HEK293 (cell line): ENCODE measurements around the gene LIX1L.

Experiments
- CTCF ChIA-PET: fragments of 350-600 bp; formaldehyde crosslinking; extraction: SDS; loops from one replicate; lab custom pipeline; 2021; ENCODE audit warnings: antibody characterized with exemption; lab: Yijun Ruan, JAX
- POLR2A ChIA-PET: fragments of 300-600 bp; formaldehyde crosslinking; extraction: SDS; loops from one replicate; lab custom pipeline; 2020; ENCODE audit warnings: antibody characterized with exemption, inconsistent platforms; lab: Yijun Ruan, JAX
- H3K27ac ChIP-seq: fragments of 200-500 bp; sonication (Bioruptor generic); 2 replicates; pipeline ENCODE4 v1.5.1; 2014; ENCODE audit warnings: low read depth, low read length, control low read depth, inconsistent platforms; ENCODE audit errors: extremely low read depth
- H3K36me3 ChIP-seq, 2 experiments: fragments of 200-500 bp in 1 of 2; sonication (Bioruptor generic) in 1 of 2; 1 replicate in 1 of 2; 2 replicates in 1 of 2; pipeline ENCODE4 v1.5.1; 2014 to 2017; ENCODE audit warnings: inconsistent platforms in 2 of 2, low read length in 2 of 2; ENCODE audit not compliant: control insufficient read depth in 2 of 2, insufficient read depth in 1 of 2
- H3K4me1 ChIP-seq: fragments of 200-500 bp; sonication (Bioruptor generic); 2 replicates; pipeline ENCODE4 v1.5.1; 2014; ENCODE audit warnings: mild to moderate bottlenecking, low read length, inconsistent platforms; ENCODE audit not compliant: control insufficient read depth, insufficient read depth
- H3K4me3 ChIP-seq: 2 replicates; pipeline ENCODE4 v1.5.1; 2011; ENCODE audit warnings: low read depth, mild to moderate bottlenecking, control low read depth, low read length, moderate library complexity
- H3K9me3 ChIP-seq: fragments of 200-500 bp; sonication (Bioruptor generic); 2 replicates; pipeline ENCODE4 v1.5.1; 2014; ENCODE audit warnings: low read depth, low read length, inconsistent platforms; ENCODE audit not compliant: control insufficient read depth, insufficient read depth
- AEBP2 ChIP-seq: fragments of 450-650 bp; formaldehyde crosslinking; IDR thresholded peaks from 2 replicates; pipeline ENCODE4 v1.5.1; 2016; ENCODE audit warnings: missing biosample characterization, missing genetic modification characterization, borderline replicate concordance
- ATF2 ChIP-seq: fragments of 450-650 bp; formaldehyde crosslinking; IDR thresholded peaks from 2 replicates; pipeline ENCODE4 v1.5.1; 2016; ENCODE audit warnings: missing biosample characterization, missing genetic modification characterization, low read depth
- IKZF3 ChIP-seq: fragments of 450-650 bp; IDR thresholded peaks from 2 replicates; pipeline ENCODE4 v1.5.0; 2018; ENCODE audit warnings: missing biosample characterization, mild to moderate bottlenecking, missing genetic modification characterization, moderate library complexity
- INSM2 ChIP-seq: fragments of 450-650 bp; formaldehyde crosslinking; IDR thresholded peaks from 2 replicates; pipeline ENCODE4 v1.5.1; 2016; ENCODE audit warnings: missing biosample characterization, missing genetic modification characterization
- KLF10 ChIP-seq: fragments of 450-650 bp; IDR thresholded peaks from 2 replicates; pipeline ENCODE4 v1.5.1; 2018; ENCODE audit warnings: missing biosample characterization, mild to moderate bottlenecking, missing genetic modification characterization
- OVOL3 ChIP-seq: fragments of 450-650 bp; formaldehyde crosslinking; IDR thresholded peaks from 2 replicates; pipeline ENCODE4 v1.5.1; 2016; ENCODE audit warnings: missing biosample characterization, missing genetic modification characterization
- TRIM28 ChIP-seq: IDR thresholded peaks from 2 replicates; pipeline ENCODE4 v1.6.1; 2011; ENCODE audit warnings: low read length, control low read depth, borderline replicate concordance
- ZBTB8A ChIP-seq: fragments of 450-650 bp; formaldehyde crosslinking; IDR thresholded peaks from 2 replicates; pipeline ENCODE4 v1.5.1; 2016; ENCODE audit warnings: missing biosample characterization, missing genetic modification characterization
- ZFHX2 ChIP-seq: fragments of 450-650 bp; formaldehyde crosslinking; conservative IDR thresholded peaks from 2 replicates; pipeline ENCODE4 v1.5.1; 2016; ENCODE audit warnings: missing biosample characterization, missing genetic modification characterization
- ZFP41 ChIP-seq: fragments of 450-650 bp; formaldehyde crosslinking; IDR thresholded peaks from 2 replicates; pipeline ENCODE4 v1.5.1; 2016; ENCODE audit warnings: missing biosample characterization, missing genetic modification characterization, borderline replicate concordance
- ZNF132 ChIP-seq: fragments of 450-650 bp; formaldehyde crosslinking; IDR thresholded peaks from 2 replicates; pipeline ENCODE4 v1.5.1; 2017; ENCODE audit warnings: missing biosample characterization, missing genetic modification characterization, borderline replicate concordance
- ZNF133 ChIP-seq: fragments of 450-650 bp; formaldehyde crosslinking; IDR thresholded peaks from 2 replicates; pipeline ENCODE4 v1.5.1; 2016; ENCODE audit warnings: missing biosample characterization, missing genetic modification characterization
- ZNF155 ChIP-seq: fragments of 450-650 bp; formaldehyde crosslinking; IDR thresholded peaks from 2 replicates; pipeline ENCODE4 v1.5.1; 2016; ENCODE audit warnings: missing biosample characterization, missing genetic modification characterization
- ZNF174 ChIP-seq: fragments of 450-650 bp; formaldehyde crosslinking; IDR thresholded peaks from 2 replicates; pipeline ENCODE4 v1.5.0; 2017; ENCODE audit warnings: missing biosample characterization, mild to moderate bottlenecking, missing genetic modification characterization
- ZNF214 ChIP-seq: fragments of 450-650 bp; formaldehyde crosslinking; IDR thresholded peaks from 2 replicates; pipeline ENCODE4 v1.5.1; 2017; ENCODE audit warnings: missing biosample characterization, mild to moderate bottlenecking, missing genetic modification characterization, borderline replicate concordance
- ZNF292 ChIP-seq: fragments of 450-650 bp; formaldehyde crosslinking; IDR thresholded peaks from 2 replicates; pipeline ENCODE4 v1.5.1; 2016; ENCODE audit warnings: low read depth, missing biosample characterization, missing genetic modification characterization, borderline replicate concordance
- ZNF311 ChIP-seq: fragments of 450-650 bp; formaldehyde crosslinking; IDR thresholded peaks from 2 replicates; pipeline ENCODE4 v1.5.1; 2017; ENCODE audit warnings: missing biosample characterization, missing genetic modification characterization, borderline replicate concordance
- ZNF354C ChIP-seq: fragments of 450-650 bp; formaldehyde crosslinking; IDR thresholded peaks from 2 replicates; pipeline ENCODE4 v1.5.1; 2016; ENCODE audit warnings: missing biosample characterization, missing genetic modification characterization, low read depth, borderline replicate concordance
- ZNF423 ChIP-seq: fragments of 450-650 bp; formaldehyde crosslinking; IDR thresholded peaks from 2 replicates; pipeline ENCODE4 v1.5.1; 2016; ENCODE audit warnings: missing biosample characterization, missing genetic modification characterization
- ZNF501 ChIP-seq: fragments of 450-650 bp; formaldehyde crosslinking; IDR thresholded peaks from 2 replicates; pipeline ENCODE4 v1.5.1; 2016; ENCODE audit warnings: missing biosample characterization, missing genetic modification characterization
- ZNF621 ChIP-seq: fragments of 450-650 bp; formaldehyde crosslinking; IDR thresholded peaks from 2 replicates; pipeline ENCODE4 v1.5.1; 2017; ENCODE audit warnings: missing biosample characterization, missing genetic modification characterization
- ZNF792 ChIP-seq: fragments of 450-650 bp; formaldehyde crosslinking; IDR thresholded peaks from 2 replicates; pipeline ENCODE4 v1.5.1; 2016; ENCODE audit warnings: missing biosample characterization, missing genetic modification characterization
- ZSCAN30 ChIP-seq: fragments of 450-650 bp; IDR thresholded peaks from 2 replicates; pipeline ENCODE4 v1.5.1; 2018; ENCODE audit warnings: missing biosample characterization, mild to moderate bottlenecking, missing genetic modification characterization, moderate library complexity
- ZSCAN4 ChIP-seq: fragments of 450-650 bp; formaldehyde crosslinking; IDR thresholded peaks from 2 replicates; pipeline ENCODE4 v1.5.1; 2017; ENCODE audit warnings: missing biosample characterization, missing genetic modification characterization

The LIX1L gene

GRCh38 chr1:145992958-145993617, 35.3 kb upstream of the LIX1L start (continued):
- TF ChIP-seq TRIM28 (no peak), ZFP41 (tag by site-specific recombination) (no peak)

GRCh38 chr1:145992502-145992936, 34.7 kb upstream of the LIX1L start:
- Histone ChIP-seq H3K9me3 (no peaks in the 10 kb centered on the region), H3K27ac (no peak overlapping the region), H3K4me3 (no peak overlapping the region), H3K36me3 (peaks cover 5 to 30% of the 10 kb centered on the region in 2 experiments; a peak in 2 of 3 replicates), H3K4me1 (peaks cover 7% of the 10 kb centered on the region; the same call in 1 of the 2 replicates)
- POLR2A ChIA-PET, result interaction anchor here (0.6 to 2.2 kb wide), 2 partner anchors 13 to 134 kb away, joined by 3 to 7 read pairs; partner anchors contain the start of gene PIAS3
- no peak for TF ChIP-seq IKZF3
- no peak for TF ChIP-seq ZNF174 (tag by site-specific recombination)
- no peak for TF ChIP-seq ZNF214 (tag by site-specific recombination)
- TF ChIP-seq ZNF792, result no peak
- TF ChIP-seq OVOL3 (tag by site-specific recombination), result no peak
- no peak for TF ChIP-seq ZSCAN30
- TF ChIP-seq ZNF132 (tag by site-specific recombination), result no peak
- TF ChIP-seq ZNF292 (tag by site-specific recombination), result no peak
- TF ChIP-seq ZBTB8A (tag by site-specific recombination), result no peak
- TF ChIP-seq ZNF155 (tag by site-specific recombination), result no peak
- TF ChIP-seq, all 188 proteins: peak for 0
- CTCF ChIA-PET, result interaction anchor here (0.6 to 7.3 kb wide), 6 partner anchors 13 to 102 kb away, joined by 3 to 80 read pairs (median 3); no protein-coding TSS in a partner anchor

GRCh38 chr1:145991735-145992412, 34.1 kb upstream of the LIX1L start:
- Histone ChIP-seq H3K4me1 (peaks cover under 1% of the 10 kb centered on the region; the same call in 1 of the 2 replicates), H3K4me3 (no peak overlapping the region), H3K27ac (no peak overlapping the region), H3K9me3 (no peaks in the 10 kb centered on the region), H3K36me3 (peaks cover 5 to 30% of the 10 kb centered on the region in 2 experiments; a peak in 2 of 3 replicates)
- CTCF ChIA-PET, result interaction anchor here (1.3 to 7.3 kb wide), 2 partner anchors 13 to 100 kb away, joined by 5 to 80 read pairs; no protein-coding TSS in a partner anchor
- POLR2A ChIA-PET, result interaction anchor here (2.9 kb wide), 1 partner anchor 12 kb away, joined by 12 read pairs; no protein-coding TSS in a partner anchor
- no peak for TF ChIP-seq ZNF501 (tag by site-specific recombination)
- no peak for TF ChIP-seq ZNF133 (tag by site-specific recombination)
- TF ChIP-seq KLF10 (tag by site-specific recombination), result no peak
- no peak for TF ChIP-seq ZNF174 (tag by site-specific recombination)
- TF ChIP-seq AEBP2 (tag by site-specific recombination), result no peak
- TF ChIP-seq ZNF354C (tag by site-specific recombination), result no peak
- peak; percentile 73 for TF ChIP-seq IKZF3
- 0 out of 2 replicates have a peak, but pooled peaks have one; percentile 15 for TF ChIP-seq ZFHX2 (tag by site-specific recombination)
- TF ChIP-seq ATF2 (tag by site-specific recombination), result no peak
- no peak for TF ChIP-seq ZNF621
- TF ChIP-seq ZNF423 (tag by site-specific recombination), result no peak
- no peak for TF ChIP-seq ZSCAN4 (tag by site-specific recombination)
- no peak for TF ChIP-seq INSM2 (tag by site-specific recombination)
- no peak for TF ChIP-seq ZNF311 (tag by site-specific recombination)
